ENCODE data around the gene SIX5. TPM values are rescaled to one million over a fixed set of nuclear protein-coding genes. Genes with fewer than 3 reads are reported as not detected.
A peak's percentile ranks its signal among the peaks of the same experiment; 100 is the strongest.

SIX5 gene
- total and polyA plus RNA-seq, 9 of the 15 experiments (the other 6 are each of a cell fraction or from before 2014, with no cell fraction given) = 1.4 to 17.2 (median 7.4) TPM; not detected in 2

GRCh38 chr19:45770192-45771101 lies 1.4 kb upstream of the SIX5 start (continued):
- TF ChIP-seq AFF1 (IDR thresholded peaks at IDR 0.05; ENCODE audit: low read depth in 1 of 2, partially characterized antibody in 2 of 2) (no peak), ZNF586 (CRISPR knock-in tag; conservative IDR thresholded peaks at IDR 0.05) (no peak), ZSCAN32 (CRISPR knock-in tag; IDR thresholded peaks at IDR 0.05) (peak; percentile 30; the same call in 1 of the 2 replicates), ZNF584 (CRISPR knock-in tag; IDR thresholded peaks at IDR 0.05; ENCODE audit: low read depth) (no peak), C11orf30 (IDR thresholded peaks at IDR 0.05; ENCODE audit: low read depth) (peak; percentile 40)
- TF ChIP-seq, protein P1, sequence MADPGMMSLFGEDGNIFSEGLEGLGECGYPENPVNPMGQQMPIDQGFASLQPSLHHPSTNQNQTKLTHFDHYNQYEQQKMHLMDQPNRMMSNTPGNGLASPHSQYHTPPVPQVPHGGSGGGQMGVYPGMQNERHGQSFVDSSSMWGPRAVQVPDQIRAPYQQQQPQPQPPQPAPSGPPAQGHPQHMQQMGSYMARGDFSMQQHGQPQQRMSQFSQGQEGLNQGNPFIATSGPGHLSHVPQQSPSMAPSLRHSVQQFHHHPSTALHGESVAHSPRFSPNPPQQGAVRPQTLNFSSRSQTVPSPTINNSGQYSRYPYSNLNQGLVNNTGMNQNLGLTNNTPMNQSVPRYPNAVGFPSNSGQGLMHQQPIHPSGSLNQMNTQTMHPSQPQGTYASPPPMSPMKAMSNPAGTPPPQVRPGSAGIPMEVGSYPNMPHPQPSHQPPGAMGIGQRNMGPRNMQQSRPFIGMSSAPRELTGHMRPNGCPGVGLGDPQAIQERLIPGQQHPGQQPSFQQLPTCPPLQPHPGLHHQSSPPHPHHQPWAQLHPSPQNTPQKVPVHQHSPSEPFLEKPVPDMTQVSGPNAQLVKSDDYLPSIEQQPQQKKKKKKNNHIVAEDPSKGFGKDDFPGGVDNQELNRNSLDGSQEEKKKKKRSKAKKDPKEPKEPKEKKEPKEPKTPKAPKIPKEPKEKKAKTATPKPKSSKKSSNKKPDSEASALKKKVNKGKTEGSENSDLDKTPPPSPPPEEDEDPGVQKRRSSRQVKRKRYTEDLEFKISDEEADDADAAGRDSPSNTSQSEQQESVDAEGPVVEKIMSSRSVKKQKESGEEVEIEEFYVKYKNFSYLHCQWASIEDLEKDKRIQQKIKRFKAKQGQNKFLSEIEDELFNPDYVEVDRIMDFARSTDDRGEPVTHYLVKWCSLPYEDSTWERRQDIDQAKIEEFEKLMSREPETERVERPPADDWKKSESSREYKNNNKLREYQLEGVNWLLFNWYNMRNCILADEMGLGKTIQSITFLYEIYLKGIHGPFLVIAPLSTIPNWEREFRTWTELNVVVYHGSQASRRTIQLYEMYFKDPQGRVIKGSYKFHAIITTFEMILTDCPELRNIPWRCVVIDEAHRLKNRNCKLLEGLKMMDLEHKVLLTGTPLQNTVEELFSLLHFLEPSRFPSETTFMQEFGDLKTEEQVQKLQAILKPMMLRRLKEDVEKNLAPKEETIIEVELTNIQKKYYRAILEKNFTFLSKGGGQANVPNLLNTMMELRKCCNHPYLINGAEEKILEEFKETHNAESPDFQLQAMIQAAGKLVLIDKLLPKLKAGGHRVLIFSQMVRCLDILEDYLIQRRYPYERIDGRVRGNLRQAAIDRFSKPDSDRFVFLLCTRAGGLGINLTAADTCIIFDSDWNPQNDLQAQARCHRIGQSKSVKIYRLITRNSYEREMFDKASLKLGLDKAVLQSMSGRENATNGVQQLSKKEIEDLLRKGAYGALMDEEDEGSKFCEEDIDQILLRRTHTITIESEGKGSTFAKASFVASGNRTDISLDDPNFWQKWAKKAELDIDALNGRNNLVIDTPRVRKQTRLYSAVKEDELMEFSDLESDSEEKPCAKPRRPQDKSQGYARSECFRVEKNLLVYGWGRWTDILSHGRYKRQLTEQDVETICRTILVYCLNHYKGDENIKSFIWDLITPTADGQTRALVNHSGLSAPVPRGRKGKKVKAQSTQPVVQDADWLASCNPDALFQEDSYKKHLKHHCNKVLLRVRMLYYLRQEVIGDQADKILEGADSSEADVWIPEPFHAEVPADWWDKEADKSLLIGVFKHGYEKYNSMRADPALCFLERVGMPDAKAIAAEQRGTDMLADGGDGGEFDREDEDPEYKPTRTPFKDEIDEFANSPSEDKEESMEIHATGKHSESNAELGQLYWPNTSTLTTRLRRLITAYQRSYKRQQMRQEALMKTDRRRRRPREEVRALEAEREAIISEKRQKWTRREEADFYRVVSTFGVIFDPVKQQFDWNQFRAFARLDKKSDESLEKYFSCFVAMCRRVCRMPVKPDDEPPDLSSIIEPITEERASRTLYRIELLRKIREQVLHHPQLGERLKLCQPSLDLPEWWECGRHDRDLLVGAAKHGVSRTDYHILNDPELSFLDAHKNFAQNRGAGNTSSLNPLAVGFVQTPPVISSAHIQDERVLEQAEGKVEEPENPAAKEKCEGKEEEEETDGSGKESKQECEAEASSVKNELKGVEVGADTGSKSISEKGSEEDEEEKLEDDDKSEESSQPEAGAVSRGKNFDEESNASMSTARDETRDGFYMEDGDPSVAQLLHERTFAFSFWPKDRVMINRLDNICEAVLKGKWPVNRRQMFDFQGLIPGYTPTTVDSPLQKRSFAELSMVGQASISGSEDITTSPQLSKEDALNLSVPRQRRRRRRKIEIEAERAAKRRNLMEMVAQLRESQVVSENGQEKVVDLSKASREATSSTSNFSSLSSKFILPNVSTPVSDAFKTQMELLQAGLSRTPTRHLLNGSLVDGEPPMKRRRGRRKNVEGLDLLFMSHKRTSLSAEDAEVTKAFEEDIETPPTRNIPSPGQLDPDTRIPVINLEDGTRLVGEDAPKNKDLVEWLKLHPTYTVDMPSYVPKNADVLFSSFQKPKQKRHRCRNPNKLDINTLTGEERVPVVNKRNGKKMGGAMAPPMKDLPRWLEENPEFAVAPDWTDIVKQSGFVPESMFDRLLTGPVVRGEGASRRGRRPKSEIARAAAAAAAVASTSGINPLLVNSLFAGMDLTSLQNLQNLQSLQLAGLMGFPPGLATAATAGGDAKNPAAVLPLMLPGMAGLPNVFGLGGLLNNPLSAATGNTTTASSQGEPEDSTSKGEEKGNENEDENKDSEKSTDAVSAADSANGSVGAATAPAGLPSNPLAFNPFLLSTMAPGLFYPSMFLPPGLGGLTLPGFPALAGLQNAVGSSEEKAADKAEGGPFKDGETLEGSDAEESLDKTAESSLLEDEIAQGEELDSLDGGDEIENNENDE (IDR thresholded peaks at IDR 0.05; ENCODE audit: low read depth, low read length) = no peak
